ENCODE results near the gene NUAK1.
A peak's percentile ranks its signal among the peaks of the same experiment; 100 is the strongest.

NUAK1 gene

DNA sequence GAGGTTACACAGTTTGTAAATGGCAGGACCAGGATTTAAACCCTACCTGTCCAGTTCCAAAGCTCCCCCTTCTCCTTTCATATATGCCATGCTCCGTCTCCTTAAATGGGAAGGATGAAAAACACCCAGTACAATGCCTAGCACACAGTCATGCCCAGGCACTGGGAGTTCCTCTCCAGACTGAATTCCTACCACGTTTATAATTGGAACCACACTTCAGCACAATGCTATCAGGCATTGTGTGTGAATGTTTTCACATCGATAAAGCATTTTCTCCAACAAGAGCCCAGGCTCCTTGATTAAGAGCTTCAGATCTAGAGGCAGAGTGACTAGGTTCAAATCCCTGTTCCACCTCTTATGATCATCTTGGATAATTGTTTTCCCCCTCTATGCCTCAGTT, 2.7 kb upstream of the NUAK1 start:
- H3K4me3 ChIP-seq (ENCODE audit: control insufficient read depth, low read depth, low read length) = no peak overlapping the region
- no peak for DNase-seq (ENCODE audit: low read depth)
- TF ChIP-seq, protein P1, sequence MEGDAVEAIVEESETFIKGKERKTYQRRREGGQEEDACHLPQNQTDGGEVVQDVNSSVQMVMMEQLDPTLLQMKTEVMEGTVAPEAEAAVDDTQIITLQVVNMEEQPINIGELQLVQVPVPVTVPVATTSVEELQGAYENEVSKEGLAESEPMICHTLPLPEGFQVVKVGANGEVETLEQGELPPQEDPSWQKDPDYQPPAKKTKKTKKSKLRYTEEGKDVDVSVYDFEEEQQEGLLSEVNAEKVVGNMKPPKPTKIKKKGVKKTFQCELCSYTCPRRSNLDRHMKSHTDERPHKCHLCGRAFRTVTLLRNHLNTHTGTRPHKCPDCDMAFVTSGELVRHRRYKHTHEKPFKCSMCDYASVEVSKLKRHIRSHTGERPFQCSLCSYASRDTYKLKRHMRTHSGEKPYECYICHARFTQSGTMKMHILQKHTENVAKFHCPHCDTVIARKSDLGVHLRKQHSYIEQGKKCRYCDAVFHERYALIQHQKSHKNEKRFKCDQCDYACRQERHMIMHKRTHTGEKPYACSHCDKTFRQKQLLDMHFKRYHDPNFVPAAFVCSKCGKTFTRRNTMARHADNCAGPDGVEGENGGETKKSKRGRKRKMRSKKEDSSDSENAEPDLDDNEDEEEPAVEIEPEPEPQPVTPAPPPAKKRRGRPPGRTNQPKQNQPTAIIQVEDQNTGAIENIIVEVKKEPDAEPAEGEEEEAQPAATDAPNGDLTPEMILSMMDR (conservative IDR thresholded peaks at IDR 0.05; ENCODE audit: control insufficient read depth, insufficient read depth, low read depth, low read length) = no peak

DNA sequence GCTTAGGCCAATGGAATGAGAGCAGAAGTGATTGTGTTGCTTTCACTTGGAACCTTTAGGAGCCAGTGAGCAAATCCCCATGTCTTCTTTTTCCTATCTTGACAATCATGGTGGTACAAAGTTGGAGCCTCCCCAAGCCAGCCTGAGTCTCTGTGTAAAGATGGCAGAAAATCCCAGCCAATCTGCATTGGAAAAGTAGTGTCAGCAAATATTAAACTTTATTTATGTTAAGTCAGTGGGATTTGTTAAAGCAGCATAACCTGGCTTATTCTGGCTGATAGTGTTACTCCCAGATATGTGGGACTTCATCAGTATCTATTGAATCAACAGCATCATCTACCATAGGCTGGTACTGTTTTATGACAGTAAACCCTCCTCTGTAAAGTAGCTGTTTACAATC, 2.2 kb upstream of the NUAK1 start:
- H3K4me3 ChIP-seq (ENCODE audit: control insufficient read depth, low read depth, low read length) = no peak overlapping the region
- TF ChIP-seq, protein P1 (conservative IDR thresholded peaks at IDR 0.05; ENCODE audit: control insufficient read depth, insufficient read depth, low read depth, low read length) = no peak
- DNase-seq (ENCODE audit: low read depth) = no peak

DNA sequence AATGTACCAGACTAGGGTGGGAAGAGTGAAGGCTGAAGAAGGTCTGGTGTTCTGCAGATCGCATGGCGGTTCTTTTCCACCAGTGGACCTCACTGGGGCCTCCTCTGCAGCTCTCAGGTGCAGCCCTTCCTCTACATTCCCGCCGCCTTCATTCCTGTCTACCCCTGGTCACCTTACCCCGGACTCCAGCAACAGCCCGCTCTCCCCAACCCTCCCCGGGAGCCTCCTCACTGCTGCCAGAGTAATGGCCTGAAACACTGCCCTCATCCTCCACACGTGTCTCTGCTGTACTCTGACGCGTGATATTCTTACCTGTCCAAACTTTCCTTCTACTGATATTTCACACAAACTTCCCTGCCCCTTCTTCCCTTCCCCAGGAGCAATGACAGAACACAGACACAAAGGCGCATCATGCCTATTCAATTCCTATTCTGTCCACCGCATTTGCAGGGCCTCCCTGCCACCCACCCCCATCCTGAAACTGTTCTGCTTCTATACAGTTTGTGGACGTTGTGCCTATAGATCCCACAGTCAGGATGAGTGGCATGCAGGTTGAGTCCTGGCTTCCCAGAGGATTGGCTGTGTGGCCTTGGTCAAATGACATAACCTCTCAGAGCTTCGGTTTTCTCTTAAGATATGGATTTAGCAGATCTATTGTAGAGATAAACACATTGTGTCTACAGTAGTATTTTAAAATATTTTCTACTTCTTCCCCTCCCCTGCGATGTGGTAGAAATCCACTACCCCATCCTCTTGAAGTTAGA, 1.7 kb upstream of the NUAK1 start:
- TF ChIP-seq, protein P1 (conservative IDR thresholded peaks at IDR 0.05; ENCODE audit: control insufficient read depth, insufficient read depth, low read depth, low read length) = no peak
- peak overlapping the region; percentile 59 for H3K4me3 ChIP-seq (ENCODE audit: control insufficient read depth, low read depth, low read length)
- DNase-seq (ENCODE audit: low read depth) = no peak

DNA sequence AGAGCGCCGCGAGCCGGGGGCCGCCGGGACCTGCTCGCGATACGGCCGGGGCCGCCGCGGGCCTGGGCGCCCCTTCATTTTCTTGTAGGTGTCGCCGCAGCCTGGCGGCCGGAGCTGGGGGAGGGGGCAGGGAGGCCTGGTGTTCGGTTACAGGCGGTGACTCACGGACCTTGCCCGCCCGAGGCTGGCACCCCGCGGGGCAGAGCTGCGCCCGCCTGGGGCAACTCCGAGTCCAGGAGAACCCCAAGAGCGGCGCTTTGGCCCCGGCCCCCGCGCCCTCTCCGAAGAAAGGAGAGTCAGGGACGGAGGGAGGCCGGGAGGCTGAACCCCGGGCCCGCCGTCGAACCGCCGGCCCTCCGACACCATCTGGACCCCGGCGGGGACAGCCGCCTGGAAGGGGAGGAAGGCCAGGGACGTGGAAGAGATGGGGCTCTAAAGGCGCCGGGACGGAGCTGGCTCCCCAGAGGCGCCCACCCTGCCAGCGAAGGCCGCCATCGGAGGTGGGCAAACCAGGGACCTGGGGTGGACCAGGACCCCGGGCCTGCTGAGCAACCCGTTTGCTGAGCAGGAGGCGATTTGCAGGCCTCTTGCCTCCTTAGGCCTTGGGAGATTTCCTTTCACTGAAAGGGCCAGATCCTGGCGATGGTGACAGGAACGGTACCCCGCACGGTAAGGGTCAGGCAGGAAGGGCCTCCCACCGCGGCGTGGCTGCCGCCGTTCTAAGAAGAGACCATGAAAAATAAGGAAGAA, 843 bp upstream of the NUAK1 start:
- TF ChIP-seq, protein P1 (conservative IDR thresholded peaks at IDR 0.05; ENCODE audit: control insufficient read depth, insufficient read depth, low read depth, low read length) = no peak
- H3K4me3 ChIP-seq (ENCODE audit: control insufficient read depth, low read depth, low read length) = peak overlapping the region; percentile 59
- DNase-seq (ENCODE audit: low read depth) = peak; percentile 54

DNA sequence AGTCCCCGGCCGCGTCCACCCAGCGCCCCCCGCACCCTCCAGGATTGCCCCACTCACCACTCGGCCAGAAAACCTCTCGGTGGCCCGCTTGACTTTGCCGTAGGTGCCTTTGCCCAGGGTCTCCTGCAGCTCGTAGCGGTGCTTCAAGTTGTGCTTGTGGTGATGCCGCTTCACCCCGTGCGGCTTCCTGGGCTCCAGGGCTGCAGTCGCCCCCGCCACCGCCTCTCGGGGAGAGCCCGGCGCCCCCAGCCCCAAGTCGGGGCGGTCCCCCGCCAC, 459 bp downstream of the NUAK1 start:
- peak overlapping the region; percentile 38 for H3K4me3 ChIP-seq (ENCODE audit: control insufficient read depth, low read depth, low read length)
- DNase-seq (ENCODE audit: low read depth) = no peak
- TF ChIP-seq, protein P1 (conservative IDR thresholded peaks at IDR 0.05; ENCODE audit: control insufficient read depth, insufficient read depth, low read depth, low read length) = no peak

DNA sequence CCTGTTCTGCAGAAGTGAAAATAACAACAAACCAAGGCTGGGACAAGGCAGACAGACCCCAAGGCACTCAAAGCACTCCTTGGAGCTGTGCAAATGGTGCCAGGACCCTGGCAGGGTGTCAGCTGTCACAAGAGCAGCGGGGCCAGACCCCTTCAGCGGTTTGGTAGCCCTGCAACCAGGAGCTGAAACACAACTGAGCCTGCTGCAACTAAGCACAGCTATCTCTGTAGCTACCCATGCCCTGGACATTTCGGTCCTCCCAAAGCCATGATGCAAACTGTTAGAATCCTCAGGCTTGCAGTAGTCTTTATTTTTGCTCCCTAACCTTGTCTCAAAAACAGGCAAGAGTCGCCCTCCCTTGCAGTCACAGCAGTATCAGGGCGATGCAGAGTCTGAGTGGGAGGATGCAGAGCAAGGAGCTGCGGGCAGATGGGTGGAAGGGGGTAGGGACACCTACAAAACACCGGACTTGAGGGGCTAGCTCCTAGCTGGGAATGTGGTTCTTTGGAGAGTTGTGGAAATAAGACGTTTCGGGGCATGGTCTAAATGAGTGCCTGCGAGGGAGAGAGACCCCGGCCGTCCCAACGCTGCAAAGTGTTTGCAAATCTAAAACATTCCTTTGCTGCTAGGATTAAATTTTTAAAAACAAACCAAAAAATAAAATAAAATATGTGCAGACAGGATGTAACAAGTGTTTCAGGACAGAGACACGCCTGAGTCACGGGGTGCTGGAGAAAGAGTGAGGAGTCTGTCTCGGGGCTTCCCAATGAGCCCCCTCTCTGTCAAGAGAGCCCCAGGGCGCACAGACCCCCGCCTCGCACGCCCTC, 1.0 kb downstream of the NUAK1 start:
- TF ChIP-seq, protein P1 (conservative IDR thresholded peaks at IDR 0.05; ENCODE audit: control insufficient read depth, insufficient read depth, low read depth, low read length) = no peak
- DNase-seq (ENCODE audit: low read depth) = no peak
- peak overlapping the region; percentile 38 for H3K4me3 ChIP-seq (ENCODE audit: control insufficient read depth, low read depth, low read length)

Data from fibroblast of mammary gland (primary cell).